ENCODE results near the gene COL8A2. TPM values are rescaled to one million over a fixed set of nuclear protein-coding genes. Genes with fewer than 3 reads are reported as not detected.

Gene COL8A2
- total RNA-seq, 1 donor, result 1.9 TPM

- Histone ChIP-seq H3K4me1 (ENCODE audit: insufficient read depth, low read length) (peaks cover 39% of the 10 kb centered on the region), H3K9me3 (ENCODE audit: low read depth, low read length) (no peaks in the 10 kb centered on the region), H3K4me3 (ENCODE audit: low read length) (no peak overlapping the region), H3K27me3 (ENCODE audit: insufficient read depth, low read length) (no peaks in the 10 kb centered on the region)
Observed at GRCh38 chr1:36116901-36117300, 8.1 kb downstream of the COL8A2 start.

- no peak overlapping the region for H3K4me3 ChIP-seq (ENCODE audit: low read length)
- H3K9me3 ChIP-seq (ENCODE audit: low read depth, low read length), result no peaks in the 10 kb centered on the region
- H3K4me1 ChIP-seq (ENCODE audit: insufficient read depth, low read length), result peaks cover 35% of the 10 kb centered on the region
- H3K27me3 ChIP-seq (ENCODE audit: insufficient read depth, low read length), result no peaks in the 10 kb centered on the region
Observed at GRCh38 chr1:36115931-36116330, 9.1 kb downstream of the COL8A2 start.

GRCh38 chr1:36115200-36115669 is 9.8 kb downstream of the COL8A2 start:
- H3K4me1 ChIP-seq (ENCODE audit: insufficient read depth, low read length), result peaks cover 32% of the 10 kb centered on the region
- no peak overlapping the region for H3K4me3 ChIP-seq (ENCODE audit: low read length)
- no peaks in the 10 kb centered on the region for H3K9me3 ChIP-seq (ENCODE audit: low read depth, low read length)
- H3K27me3 ChIP-seq (ENCODE audit: insufficient read depth, low read length), result no peaks in the 10 kb centered on the region

DNA sequence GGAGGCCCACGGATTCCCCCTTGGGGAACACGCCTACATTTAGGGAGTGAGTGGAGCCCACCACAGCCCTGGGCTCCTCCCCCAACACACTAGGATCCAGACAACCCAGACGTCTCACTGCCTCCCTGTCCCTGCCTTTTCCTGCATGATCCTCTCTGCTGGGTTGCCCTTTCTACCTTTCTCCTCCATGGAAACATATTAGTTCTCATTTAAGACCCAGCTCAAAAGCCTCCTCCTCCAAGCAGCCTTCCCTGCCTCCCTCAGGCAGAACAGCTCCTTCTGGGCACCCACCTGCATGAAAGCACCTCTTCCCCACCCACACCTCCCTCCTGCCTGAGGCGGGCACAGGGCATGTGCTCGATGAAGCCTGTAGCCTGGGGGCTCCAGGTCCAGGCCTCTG is 10.7 kb downstream of the COL8A2 start:
- H3K4me1 ChIP-seq (ENCODE audit: insufficient read depth, low read length), result peaks cover 27% of the 10 kb centered on the region
- H3K27me3 ChIP-seq (ENCODE audit: insufficient read depth, low read length), result no peaks in the 10 kb centered on the region

GRCh38 chr1:36112823-36113222 is 12.2 kb downstream of the COL8A2 start:
- H3K27me3 ChIP-seq (ENCODE audit: insufficient read depth, low read length), result no peaks in the 10 kb centered on the region
- H3K9me3 ChIP-seq (ENCODE audit: low read depth, low read length), result no peaks in the 10 kb centered on the region
- H3K4me1 ChIP-seq (ENCODE audit: insufficient read depth, low read length), result peaks cover 30% of the 10 kb centered on the region

More for the DNA sequence above, 10.7 kb downstream of the COL8A2 start:
- Histone ChIP-seq H3K9me3 (ENCODE audit: low read depth, low read length) (no peaks in the 10 kb centered on the region), H3K4me3 (ENCODE audit: low read length) (no peak overlapping the region)

DNA sequence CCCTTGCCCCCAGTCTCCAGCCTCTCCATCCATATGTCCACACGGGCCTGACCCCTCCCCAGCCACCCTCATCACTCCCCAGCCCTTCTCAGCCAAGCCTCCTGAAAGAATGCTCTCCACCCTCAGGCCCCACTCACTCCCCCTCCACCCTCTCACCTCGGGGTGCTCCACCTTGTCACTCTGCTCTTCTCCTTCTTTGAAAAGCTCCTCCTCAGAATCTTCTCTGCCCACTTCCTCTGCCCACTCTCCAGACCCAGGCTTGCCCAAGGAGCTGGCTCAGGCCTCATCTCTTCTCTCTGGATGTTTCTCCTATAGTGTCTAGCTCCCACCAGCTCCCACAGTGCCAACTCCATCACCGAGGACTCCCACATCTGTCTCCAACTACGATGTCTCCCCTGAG is 13.9 kb downstream of the COL8A2 start:
- Histone ChIP-seq H3K27me3 (ENCODE audit: insufficient read depth, low read length) (no peaks in the 10 kb centered on the region), H3K4me3 (ENCODE audit: low read length) (no peak overlapping the region), H3K9me3 (ENCODE audit: low read depth, low read length) (no peaks in the 10 kb centered on the region), H3K4me1 (ENCODE audit: insufficient read depth, low read length) (peaks cover 23% of the 10 kb centered on the region)

More at GRCh38 chr1:36112823-36113222, 12.2 kb downstream of the COL8A2 start:
- H3K4me3 ChIP-seq (ENCODE audit: low read length), result no peak overlapping the region

DNA sequence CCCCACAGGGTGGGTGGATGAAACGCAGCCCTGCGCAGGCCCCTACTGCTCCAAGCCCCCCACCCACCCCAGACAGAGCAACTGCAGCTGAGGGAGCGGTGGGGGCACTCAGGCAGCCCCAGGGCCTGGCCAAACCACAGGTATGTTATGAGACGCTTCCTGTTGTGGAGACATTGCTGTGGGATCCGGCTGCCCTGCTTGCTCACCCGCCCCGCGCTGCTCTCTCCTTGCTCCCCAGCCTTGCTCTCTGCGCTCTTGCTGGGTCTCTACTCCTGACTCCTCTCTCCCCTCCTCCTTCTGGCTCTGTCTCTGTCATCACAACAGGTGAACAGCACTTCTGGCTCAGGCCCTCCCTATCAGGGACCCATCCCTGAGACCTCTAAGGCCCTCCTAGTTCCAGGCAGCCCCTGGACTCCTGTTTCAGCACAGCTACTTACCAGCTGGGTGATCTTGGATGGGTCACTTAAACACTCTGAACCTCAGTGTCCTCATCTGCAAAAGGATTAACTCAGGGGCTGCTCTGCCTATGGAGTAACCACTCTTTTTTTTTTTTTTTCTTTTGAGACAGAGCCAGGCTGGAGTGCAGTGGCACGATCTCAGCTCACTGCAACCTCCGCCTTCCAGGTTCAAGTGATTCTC is 15.9 kb downstream of the COL8A2 start:
- H3K27me3 ChIP-seq (ENCODE audit: insufficient read depth, low read length), result no peaks in the 10 kb centered on the region
- no peaks in the 10 kb centered on the region for H3K9me3 ChIP-seq (ENCODE audit: low read depth, low read length)
- H3K4me1 ChIP-seq (ENCODE audit: insufficient read depth, low read length), result peaks cover 14% of the 10 kb centered on the region
- no peak overlapping the region for H3K4me3 ChIP-seq (ENCODE audit: low read length)

DNA sequence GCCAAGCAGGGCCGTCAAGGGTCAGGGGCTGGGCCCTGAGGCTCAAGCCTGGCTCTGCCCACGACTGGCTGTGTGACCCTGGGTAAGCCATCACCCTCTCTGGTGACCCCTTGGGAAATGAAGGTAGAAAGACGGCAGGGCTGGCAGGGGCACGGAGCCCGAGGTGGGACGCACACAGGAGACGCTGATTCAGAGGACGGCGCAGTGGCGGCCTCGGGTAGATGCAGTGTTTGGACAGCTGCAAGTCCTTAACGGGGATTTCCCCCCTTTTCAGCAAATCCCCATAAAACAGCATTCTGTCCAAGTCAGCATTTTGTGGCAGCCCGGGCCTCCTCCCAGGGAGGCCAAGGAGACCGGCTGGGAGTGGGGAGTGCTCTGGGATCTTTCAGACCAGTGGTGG is 16.7 kb downstream of the COL8A2 start:
- H3K4me3 ChIP-seq (ENCODE audit: low read length), result no peak overlapping the region
- H3K9me3 ChIP-seq (ENCODE audit: low read depth, low read length), result no peaks in the 10 kb centered on the region
- no peaks in the 10 kb centered on the region for H3K27me3 ChIP-seq (ENCODE audit: insufficient read depth, low read length)
- peaks cover 14% of the 10 kb centered on the region for H3K4me1 ChIP-seq (ENCODE audit: insufficient read depth, low read length)

GRCh38 chr1:36107394-36107793 is 17.6 kb downstream of the COL8A2 start:
- H3K4me3 ChIP-seq (ENCODE audit: low read length), result no peak overlapping the region

DNA sequence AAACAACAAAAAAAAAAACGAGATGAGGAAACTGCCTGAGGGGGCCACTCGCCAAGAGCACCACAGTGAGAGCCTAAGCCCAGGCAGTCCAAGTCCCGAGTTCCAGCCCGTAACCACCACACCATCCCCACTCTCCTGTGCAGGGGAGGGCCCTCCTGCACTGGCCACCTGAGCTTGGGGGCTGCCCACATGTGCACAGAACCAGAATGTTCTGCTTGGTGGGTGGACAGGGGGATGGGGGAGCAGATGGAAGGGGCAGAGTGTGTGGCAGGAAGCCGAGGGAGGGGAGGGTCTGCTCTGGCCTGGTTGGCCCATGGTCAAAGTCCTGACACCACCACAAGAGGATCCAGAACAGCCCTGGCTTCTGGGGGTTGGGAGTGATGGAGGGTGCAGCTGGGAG is 18.8 kb downstream of the COL8A2 start:
- peaks cover 14% of the 10 kb centered on the region for H3K4me1 ChIP-seq (ENCODE audit: insufficient read depth, low read length)
- H3K27me3 ChIP-seq (ENCODE audit: insufficient read depth, low read length), result no peaks in the 10 kb centered on the region
- H3K4me3 ChIP-seq (ENCODE audit: low read length), result no peak overlapping the region
- no peaks in the 10 kb centered on the region for H3K9me3 ChIP-seq (ENCODE audit: low read depth, low read length)

More at GRCh38 chr1:36107394-36107793, 17.6 kb downstream of the COL8A2 start:
- peaks cover 14% of the 10 kb centered on the region for H3K4me1 ChIP-seq (ENCODE audit: insufficient read depth, low read length)
- no peaks in the 10 kb centered on the region for H3K9me3 ChIP-seq (ENCODE audit: low read depth, low read length)
- no peaks in the 10 kb centered on the region for H3K27me3 ChIP-seq (ENCODE audit: insufficient read depth, low read length)

DNA sequence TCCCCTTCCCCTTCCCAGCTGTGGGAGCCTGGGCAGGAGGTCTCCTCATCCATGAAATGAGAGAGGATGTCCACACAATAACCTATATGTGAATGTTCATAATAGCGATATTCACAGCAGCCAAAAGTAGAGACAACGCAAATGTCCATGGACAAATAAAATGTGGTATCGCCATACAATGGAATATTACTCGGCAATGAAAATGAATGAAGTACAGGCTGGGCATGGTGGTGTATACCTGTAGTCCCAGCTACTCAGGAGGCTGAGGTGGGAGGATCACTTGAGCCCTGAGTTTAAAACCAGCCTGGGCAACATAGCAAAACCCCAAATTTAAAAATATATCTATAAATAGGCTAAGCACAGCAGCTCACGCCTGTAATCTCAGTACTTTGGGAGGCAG is 23.5 kb downstream of the COL8A2 start:
- H3K4me3 ChIP-seq (ENCODE audit: low read length), result no peak overlapping the region
- H3K4me1 ChIP-seq (ENCODE audit: insufficient read depth, low read length), result peaks cover 4% of the 10 kb centered on the region
- no peaks in the 10 kb centered on the region for H3K9me3 ChIP-seq (ENCODE audit: low read depth, low read length)
- no peaks in the 10 kb centered on the region for H3K27me3 ChIP-seq (ENCODE audit: insufficient read depth, low read length)

DNA sequence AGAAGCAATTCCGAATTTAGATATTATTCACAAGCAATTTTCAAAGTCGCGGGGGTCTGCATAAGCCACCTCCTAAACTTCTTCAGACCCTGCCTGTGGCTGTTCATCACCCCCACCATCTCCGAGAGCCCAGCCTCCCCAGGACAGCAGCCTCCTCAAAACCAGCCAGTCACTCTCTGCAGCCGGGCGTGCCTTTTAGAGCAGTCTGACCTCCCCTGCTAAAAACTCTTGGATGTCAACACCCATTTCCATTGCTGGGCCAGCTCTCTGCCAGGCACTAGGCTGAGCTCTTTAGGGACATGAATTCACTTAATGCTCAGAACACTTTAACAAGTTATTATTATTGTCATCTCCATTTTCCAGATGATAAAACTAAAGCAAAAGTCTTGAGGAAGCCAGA is 24.6 kb downstream of the COL8A2 start:
- H3K27me3 ChIP-seq (ENCODE audit: insufficient read depth, low read length), result no peaks in the 10 kb centered on the region
- no peak overlapping the region for H3K4me3 ChIP-seq (ENCODE audit: low read length)
- no peaks in the 10 kb centered on the region for H3K9me3 ChIP-seq (ENCODE audit: low read depth, low read length)
- H3K4me1 ChIP-seq (ENCODE audit: insufficient read depth, low read length), result peaks cover 15% of the 10 kb centered on the region

GRCh38 chr1:36099681-36100341 is 25.2 kb downstream of the COL8A2 start:
- no peaks in the 10 kb centered on the region for H3K9me3 ChIP-seq (ENCODE audit: low read depth, low read length)
- peaks cover 21% of the 10 kb centered on the region for H3K4me1 ChIP-seq (ENCODE audit: insufficient read depth, low read length)
- H3K4me3 ChIP-seq (ENCODE audit: low read length), result no peak overlapping the region
- no peaks in the 10 kb centered on the region for H3K27me3 ChIP-seq (ENCODE audit: insufficient read depth, low read length)

DNA sequence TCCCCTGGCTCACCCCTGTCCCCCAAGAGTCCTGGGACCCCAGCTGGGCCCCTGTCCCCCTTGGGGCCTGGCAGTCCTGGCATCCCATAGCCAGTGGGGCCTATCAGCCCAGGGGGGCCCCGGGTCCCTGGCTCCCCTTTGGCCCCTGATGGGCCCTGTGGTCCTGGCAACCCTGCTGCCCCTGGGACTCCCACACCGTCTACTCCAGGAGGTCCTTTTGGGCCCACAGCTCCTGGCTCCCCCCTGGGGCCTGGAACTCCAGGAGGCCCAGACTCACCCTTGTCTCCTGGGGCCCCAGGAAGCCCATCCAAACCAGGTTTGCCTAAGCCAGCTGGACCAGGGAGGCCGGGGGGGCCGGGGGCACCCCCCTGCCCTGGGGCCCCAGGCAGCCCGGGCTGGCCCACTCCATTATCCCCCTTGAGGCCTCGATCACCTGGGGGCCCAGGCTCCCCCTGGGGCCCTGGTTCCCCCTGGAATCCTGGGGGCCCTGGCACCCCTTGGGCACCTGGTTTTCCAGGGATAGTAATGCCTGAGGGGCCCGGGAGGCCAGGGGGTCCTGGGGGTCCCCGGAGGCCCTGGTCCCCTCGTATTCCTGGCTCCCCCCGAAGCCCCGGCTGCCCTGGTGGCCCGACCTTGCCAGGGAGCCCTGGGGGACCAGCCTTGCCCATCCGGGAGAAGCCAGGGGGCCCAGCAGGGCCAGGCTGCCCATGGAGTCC is 26.2 kb downstream of the COL8A2 start:
- Histone ChIP-seq H3K9me3 (ENCODE audit: low read depth, low read length) (no peaks in the 10 kb centered on the region), H3K4me3 (ENCODE audit: low read length) (no peak overlapping the region), H3K4me1 (ENCODE audit: insufficient read depth, low read length) (peaks cover 24% of the 10 kb centered on the region), H3K27me3 (ENCODE audit: insufficient read depth, low read length) (no peaks in the 10 kb centered on the region)

Measured in mononuclear cell (primary cell).